ENCODE results near the gene TMEM51. TPM values are rescaled to one million over a fixed set of nuclear protein-coding genes. Genes with fewer than 3 reads are reported as not detected.

TMEM51 gene
- total and polyA plus RNA-seq, 2 of the 4 experiments (the other 2 are of a cell fraction), result 2.7 to 10.2 TPM

DNA sequence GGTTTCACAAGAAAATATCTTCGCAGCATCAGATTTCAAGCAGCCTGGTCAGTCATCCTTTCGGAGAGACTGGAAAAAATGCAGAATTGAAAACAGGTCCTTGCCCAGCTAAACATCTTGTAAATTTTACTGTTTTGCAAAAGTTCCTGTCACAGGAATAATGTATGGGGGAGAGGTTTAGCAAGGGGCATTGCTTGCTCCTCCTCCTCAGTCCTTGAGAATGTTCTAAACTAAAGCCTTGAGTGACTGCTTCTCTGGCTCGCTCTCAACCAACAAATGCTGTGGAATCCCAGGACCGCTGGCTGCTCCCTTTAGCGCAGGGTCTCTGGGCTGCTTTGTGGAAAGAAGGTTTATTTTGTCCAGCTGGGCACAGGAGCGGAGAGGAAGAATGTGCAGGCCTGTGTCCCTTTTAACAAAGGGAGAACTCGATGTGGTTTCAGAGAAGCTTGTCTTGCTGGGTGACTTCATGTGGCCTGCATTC, 59.8 kb downstream of the TMEM51 start:
- H2AK9ac ChIP-seq (replicated peaks; ENCODE audit: low read depth, low read length, poor library complexity), result peak overlapping the region; percentile 63
- peak overlapping the region; percentile 65 for H3K4me2 ChIP-seq (ENCODE audit: low read depth, low read length)
- intact Hi-C loops (cut with micrococcal nuclease), result loop anchor here (2.0 to 5.0 kb wide), 3 partner anchors 34 to 61 kb away; partner anchors contain the start of genes FHAD1 and TMEM51
- H3K9me3 ChIP-seq (ENCODE audit: control insufficient read depth, insufficient read depth, low read length), result no peaks in the 10 kb centered on the region
- ChIA-PET CTCF (interaction anchor here (0.7 to 1.8 kb wide), 4 partner anchors 10 to 60 kb away, joined by 3 to 7 read pairs (median 4); partner anchors contain the start of gene TMEM51), POLR2A (ENCODE audit: unreplicated experiment) (no interaction called here)
- no peak overlapping the region for H2BK15ac ChIP-seq (ENCODE audit: low read depth, low read length)
- no peak overlapping the region for H4K91ac ChIP-seq (ENCODE audit: insufficient read depth, low read depth, low read length)
- dilution Hi-C loops (cut with HindIII; ENCODE audit: low sequenced_read_pairs, unreplicated experiment), result no loop called here
- no peak overlapping the region for H2AK5ac ChIP-seq (ENCODE audit: low read depth, low read length)
- H3K4me3 ChIP-seq (ENCODE audit: insufficient read depth, low read depth, low read length), result no peak overlapping the region
- WGBS, 2 experiments (ENCODE audit: extremely low coverage in 2 of 2, insufficient read length in 1 of 2), result 18% methylated on average over 2 of the region's 7 CpGs; no CpG with 5 or more reads in 1 of the 2 experiments
- peak overlapping the region; percentile 0 for H3K4ac ChIP-seq (ENCODE audit: low read depth, low read length)
- no peaks in the 10 kb centered on the region for H3K27me3 ChIP-seq (ENCODE audit: control insufficient read depth, insufficient read depth, low read length)
- peak overlapping the region; percentile 53; the same call in 1 of the 2 replicates for H3K27ac ChIP-seq (ENCODE audit: insufficient read depth, low read length)
- peaks cover 19 to 57% of the 10 kb centered on the region in 2 experiments for H3K79me1 ChIP-seq (ENCODE audit: low read depth in 1 of 2, low read length in 2 of 2)
- peak; percentile 64 for DNase-seq
- peaks cover 9% of the 10 kb centered on the region for H3K36me3 ChIP-seq (ENCODE audit: control insufficient read depth, insufficient read depth, low read length)
- H3K56ac ChIP-seq (ENCODE audit: extremely low read depth, insufficient read depth, low read length), result no peak overlapping the region
- peak overlapping the region; percentile 39 for H3K18ac ChIP-seq (ENCODE audit: low read depth, low read length)
- H4K8ac ChIP-seq (ENCODE audit: low read depth in 2 of 2, low read length in 2 of 2), result peak overlapping the region in 1 of 2 experiments; percentile 45; a peak in 1 of 4 replicates
- ATAC-seq (ENCODE audit: low read depth), result peak; percentile 85
- H4K5ac ChIP-seq (ENCODE audit: low read depth, low read length), result peak overlapping the region; percentile 33
- in situ Hi-C loops (cut with MboI; ENCODE audit: low sequenced_read_pairs), result no loop called here
- 0 out of 2 replicates have a peak overlapping the region, but pooled peaks have one; percentile 13 for H2BK20ac ChIP-seq (ENCODE audit: low read depth, low read length)
- H3K23ac ChIP-seq (ENCODE audit: low read depth, low read length), result no peak overlapping the region
- 0 out of 2 replicates have a peak overlapping the region, but pooled peaks have one; percentile 22 for H3K14ac ChIP-seq (replicated peaks; ENCODE audit: low read depth, low read length)
- H3K4me1 ChIP-seq (ENCODE audit: control insufficient read depth, insufficient read depth, low read length), result peaks cover 26% of the 10 kb centered on the region
- no peak overlapping the region for H3K9ac ChIP-seq (ENCODE audit: low read depth, low read length)
- H2AFZ ChIP-seq (replicated peaks; ENCODE audit: low read length, poor library complexity), result peak overlapping the region; percentile 54
- no TSS peak for BruUV-seq (replicated peaks)
- TF ChIP-seq CHD1 (IDR thresholded peaks at IDR 0.05; ENCODE audit: low read depth, low read length) (no peak), SMC3 (IDR thresholded peaks at IDR 0.05; ENCODE audit: low read depth, low read length) (no peak)
- H4K20me1 ChIP-seq (ENCODE audit: insufficient read depth, low read length), result peaks cover 15% of the 10 kb centered on the region; the same call in 1 of the 2 replicates
- H3K9me1 ChIP-seq (ENCODE audit: insufficient read depth, low read length), result peaks cover 19% of the 10 kb centered on the region
- H2BK5ac ChIP-seq (ENCODE audit: low read depth, low read length, poor library complexity, severe bottlenecking), result peak overlapping the region; percentile 76
- H2BK120ac ChIP-seq (ENCODE audit: low read depth, low read length), result peak overlapping the region; percentile 10; the same call in 1 of the 2 replicates

All from IMR-90 (cell line).